ENCODE data around the gene RNH1. TPM values are rescaled to one million over a fixed set of nuclear protein-coding genes. Genes with fewer than 3 reads are reported as not detected.

RNH1 gene
- polyA plus RNA-seq, 1 of the 3 experiments (the other 2 are of a cell fraction): 147 TPM

- H3K27ac ChIP-seq (ENCODE audit: low read depth in 2 of 2, low read length in 1 of 2): no peak overlapping the region
- POLR2A ChIA-PET: interaction anchor here (0.6 kb wide), 1 partner anchor 28 kb away, joined by 3 read pairs; no protein-coding TSS in a partner anchor
- H3K4me1 ChIP-seq (ENCODE audit: control insufficient read depth in 1 of 2, insufficient read depth in 2 of 2, low read depth in 1 of 2, low read length in 1 of 2): no peaks in the 10 kb centered on the region; a peak in 1 of 4 replicates
- H3K4me3 ChIP-seq (ENCODE audit: low read depth in 2 of 2, low read length in 1 of 2): no peak overlapping the region
- DNase-seq: no peak
- no peaks in the 10 kb centered on the region for H3K27me3 ChIP-seq (ENCODE audit: insufficient read depth)
- no peak for TF ChIP-seq YY1 (IDR thresholded peaks at IDR 0.05; ENCODE audit: low read depth)
- no peak for TF ChIP-seq GABPA (IDR thresholded peaks at IDR 0.05; ENCODE audit: low read depth)
- no peak for TF ChIP-seq RAD21 (IDR thresholded peaks at IDR 0.05; ENCODE audit: low read length)
- no peak for TF ChIP-seq MAX (IDR thresholded peaks at IDR 0.05; ENCODE audit: low read depth)
- no peak for TF ChIP-seq TEAD4 (IDR thresholded peaks at IDR 0.05; ENCODE audit: borderline replicate concordance, insufficient read depth)
- no peak for TF ChIP-seq EZH2phosphoT487 (IDR thresholded peaks at IDR 0.05; ENCODE audit: borderline replicate concordance, low read depth)
- no peak for TF ChIP-seq NRF1 (IDR thresholded peaks at IDR 0.05; ENCODE audit: low read depth, low read length)
- TF ChIP-seq JUND (IDR thresholded peaks at IDR 0.05): no peak
- TF ChIP-seq FOSL2 (IDR thresholded peaks at IDR 0.05; ENCODE audit: borderline replicate concordance, low read depth): no peak
- no peak for TF ChIP-seq ZBTB33 (IDR thresholded peaks at IDR 0.05; ENCODE audit: borderline replicate concordance, low read depth)
- TF ChIP-seq POLR2AphosphoS5 (IDR thresholded peaks at IDR 0.05; ENCODE audit: low read depth, low read length): no peak
- TF ChIP-seq SIN3A (IDR thresholded peaks at IDR 0.05; ENCODE audit: borderline replicate concordance, low read depth, low read length): no peak
- no peak for TF ChIP-seq RFX5 (IDR thresholded peaks at IDR 0.05; ENCODE audit: low read length)
- no peak for TF ChIP-seq PBX3 (IDR thresholded peaks at IDR 0.05)
- no peak for TF ChIP-seq MEF2A (IDR thresholded peaks at IDR 0.05; ENCODE audit: borderline replicate concordance, low read depth)
- TF ChIP-seq EP300 (IDR thresholded peaks at IDR 0.05; ENCODE audit: borderline replicate concordance in 1 of 2, low read depth in 1 of 2, low read length in 1 of 2): no peak
- TF ChIP-seq ELF1 (IDR thresholded peaks at IDR 0.05): no peak
- peaks cover 0 to 21% of the 10 kb centered on the region in 2 experiments for H3K36me3 ChIP-seq (replicated peaks in 1 of 2; ENCODE audit: control insufficient read depth in 1 of 2, insufficient read depth in 2 of 2, low read length in 1 of 2)
- H2AFZ ChIP-seq (ENCODE audit: low read depth): no peak overlapping the region
- CTCF ChIA-PET: interaction anchor here (0.6 to 0.7 kb wide), 2 partner anchors 10 kb away, joined by 3 read pairs; no protein-coding TSS in a partner anchor
- H3K9ac ChIP-seq: no peak overlapping the region
- no peaks in the 10 kb centered on the region for H3F3A ChIP-seq (replicated peaks; ENCODE audit: insufficient read depth)
- H3K9me2 ChIP-seq: no peaks in the 10 kb centered on the region
- H3K79me2 ChIP-seq (ENCODE audit: insufficient read depth): no peaks in the 10 kb centered on the region
- 92% methylated on average over 27 of the region's 30 CpGs for WGBS (ENCODE audit: low lambda C conversion rate)
- H4K20me1 ChIP-seq (ENCODE audit: insufficient read depth): no peaks in the 10 kb centered on the region
- H3K4me2 ChIP-seq: no peak overlapping the region
- H3K9me3 ChIP-seq: no peaks in the 10 kb centered on the region
Observed at GRCh38 chr11:528166-528814, 21.2 kb upstream of the RNH1 start.

Data from SK-N-SH (cell line).